Activated T-helper 17 cell treated with anti-CD3 and anti-CD28 coated beads, Interleukin-2, amount 50 U/mL, for 72 hours (primary cell): Measurements from ENCODE around the gene KAT2B. TPM values are rescaled to one million over a fixed set of nuclear protein-coding genes. Genes with fewer than 3 reads are reported as not detected.

ENCODE experiments used
- ATAC-seq: fragments of 150-1000 bp; cut with Tn5 transposase; replicated peaks from 2 replicates; pipeline ENCODE4 v1.10.0; 2021; ENCODE audit warnings: mild to moderate bottlenecking, moderate library complexity
- H3K27ac Mint-ChIP-seq: one replicate; pipeline ENCODE4 v1.8.0; 2022; ENCODE audit warnings: mixed read lengths
- H3K27me3 Mint-ChIP-seq: one replicate; pipeline ENCODE4 v1.8.0; 2022; ENCODE audit warnings: mixed read lengths
- H3K36me3 Mint-ChIP-seq: one replicate; pipeline ENCODE4 v1.8.0; 2022; ENCODE audit warnings: low read depth, mild to moderate bottlenecking, mixed read lengths
- H3K4me1 Mint-ChIP-seq: one replicate; pipeline ENCODE4 v1.8.0; 2022; ENCODE audit warnings: mixed read lengths
- H3K4me3 Mint-ChIP-seq: one replicate; pipeline ENCODE4 v1.8.0; 2022; ENCODE audit warnings: mild to moderate bottlenecking, mixed read lengths
- H3K9me3 Mint-ChIP-seq: one replicate; pipeline ENCODE4 v1.8.0; 2022; ENCODE audit warnings: mixed read lengths
- total RNA-seq, 2 donors: library from RNA; stranded (reverse); gene quantifications; one replicate each; pipeline ENCODE4 v1.2.3, GENCODE V29; 2022

KAT2B gene
- total RNA-seq, 2 donors from 2014 or later = 109 to 143 TPM

- Mint-ChIP-seq H3K4me1 (no peaks in the 10 kb centered on the region), H3K27ac (no peak overlapping the region), H3K4me3 (no peak overlapping the region), H3K36me3 (no peaks in the 10 kb centered on the region), H3K27me3 (no peaks in the 10 kb centered on the region), H3K9me3 (no peaks in the 10 kb centered on the region)
- no peak for ATAC-seq
Measured at GRCh38 chr3:20194793-20195460, 154.7 kb downstream of the KAT2B start.

- no peaks in the 10 kb centered on the region for H3K9me3 Mint-ChIP-seq
- H3K4me3 Mint-ChIP-seq = no peak overlapping the region
- H3K27me3 Mint-ChIP-seq = no peaks in the 10 kb centered on the region
- H3K36me3 Mint-ChIP-seq = no peaks in the 10 kb centered on the region
- H3K27ac Mint-ChIP-seq = no peak overlapping the region
- ATAC-seq = peak; percentile 42
- H3K4me1 Mint-ChIP-seq = no peaks in the 10 kb centered on the region
Measured at GRCh38 chr3:20197775-20198174, 157.5 kb downstream of the KAT2B start.

GRCh38 chr3:20201143-20201542 is 160.9 kb downstream of the KAT2B start:
- H3K27me3 Mint-ChIP-seq = no peaks in the 10 kb centered on the region
- no peak for ATAC-seq
- no peaks in the 10 kb centered on the region for H3K36me3 Mint-ChIP-seq
- H3K9me3 Mint-ChIP-seq = peaks cover 6% of the 10 kb centered on the region
- H3K4me1 Mint-ChIP-seq = no peaks in the 10 kb centered on the region
- H3K4me3 Mint-ChIP-seq = no peak overlapping the region
- no peak overlapping the region for H3K27ac Mint-ChIP-seq

Other genes starting within 250 kb of the KAT2B start
- under 1 TPM; 0.58 to 0.86 TPM for gene EFHB, start 106.2 kb upstream of the KAT2B start, total RNA-seq
- gene RAB5A, start 93.3 kb upstream of the KAT2B start, total RNA-seq = 10 to 100 TPM; 53.6 to 55.7 TPM
- not detected for gene PP2D1, start 28.2 kb upstream of the KAT2B start, total RNA-seq
- 10 to 100 TPM; 22.7 to 29.4 TPM for gene SGO1, start 145.8 kb downstream of the KAT2B start, total RNA-seq